Stimulated activated CD8-positive, alpha-beta memory T cell treated with anti-CD3 and anti-CD28 coated beads, Interleukin-12 subunit alpha, Interleukin-12 subunit beta, amount 100 ng/mL, for 24 hours (primary cell): ENCODE measurements around the gene AMPD1.

Source experiments
- DNase-seq: peaks from one replicate; pipeline ENCODE4 v3.0.0-alpha.2; 2020; ENCODE audit errors: extremely low read depth

AMPD1 gene

GRCh38 chr1:114695430-114696058, at the start of gene AMPD1:
Gene AMPD1 (minus strand): TSS chr1:114695546. CDS start chr1:114695471, 75 bp downstream.
- no peak for DNase-seq

- DNase-seq: no peak
Measured at GRCh38 chr1:114741963-114742746, 46.8 kb upstream of the AMPD1 start.

- DNase-seq: no peak
Measured at GRCh38 chr1:114740331-114740730, 45.0 kb upstream of the AMPD1 start.

GRCh38 chr1:114737314-114737849, 42.0 kb upstream of the AMPD1 start:
- DNase-seq: no peak

- DNase-seq: no peak
Measured at GRCh38 chr1:114735479-114735878, 40.1 kb upstream of the AMPD1 start.

- no peak for DNase-seq
Measured at GRCh38 chr1:114729782-114730181, 34.4 kb upstream of the AMPD1 start.

- no peak for DNase-seq
Measured at GRCh38 chr1:114728553-114728952, 33.2 kb upstream of the AMPD1 start.

- DNase-seq: no peak
Measured at GRCh38 chr1:114725230-114725629, 29.9 kb upstream of the AMPD1 start.

GRCh38 chr1:114723915-114724314, 28.6 kb upstream of the AMPD1 start:
- DNase-seq: no peak

- DNase-seq: no peak
Measured at GRCh38 chr1:114723457-114723856, 28.1 kb upstream of the AMPD1 start.

- no peak for DNase-seq
Measured at GRCh38 chr1:114720492-114720891, 25.1 kb upstream of the AMPD1 start.

- DNase-seq: no peak
Measured at GRCh38 chr1:114719424-114719787, 24.1 kb upstream of the AMPD1 start.

GRCh38 chr1:114718661-114719423, 23.5 kb upstream of the AMPD1 start:
- no peak for DNase-seq

- peak; percentile 95 for DNase-seq
Measured at GRCh38 chr1:114716304-114717170, 21.2 kb upstream of the AMPD1 start, which contains the start of gene NRAS. Gene NRAS (minus strand): TSS chr1:114716771. CDS start chr1:114716160, 611 bp downstream.

GRCh38 chr1:114715952-114716303, 20.6 kb upstream of the AMPD1 start:
- DNase-seq: no peak

GRCh38 chr1:114712977-114713376, 17.6 kb upstream of the AMPD1 start:
- DNase-seq: no peak

GRCh38 chr1:114710360-114710759, 15.0 kb upstream of the AMPD1 start:
- no peak for DNase-seq

- DNase-seq: no peak
Measured at GRCh38 chr1:114707604-114708003, 12.3 kb upstream of the AMPD1 start.

GRCh38 chr1:114703242-114703641, 7.9 kb upstream of the AMPD1 start:
- no peak for DNase-seq

- no peak for DNase-seq
Measured at GRCh38 chr1:114702737-114703136, 7.4 kb upstream of the AMPD1 start.

- DNase-seq: no peak
Measured at GRCh38 chr1:114701931-114702330, 6.6 kb upstream of the AMPD1 start.
